Measurements from ENCODE around the gene ASIP. TPM values are rescaled to one million over a fixed set of nuclear protein-coding genes. Genes with fewer than 3 reads are reported as not detected.
A peak's percentile ranks its signal among the peaks of the same experiment; 100 is the strongest.

The ASIP gene
- total and polyA plus RNA-seq, 2 experiments from 2014 or later = 0.67 TPM; not detected in 1

DNA sequence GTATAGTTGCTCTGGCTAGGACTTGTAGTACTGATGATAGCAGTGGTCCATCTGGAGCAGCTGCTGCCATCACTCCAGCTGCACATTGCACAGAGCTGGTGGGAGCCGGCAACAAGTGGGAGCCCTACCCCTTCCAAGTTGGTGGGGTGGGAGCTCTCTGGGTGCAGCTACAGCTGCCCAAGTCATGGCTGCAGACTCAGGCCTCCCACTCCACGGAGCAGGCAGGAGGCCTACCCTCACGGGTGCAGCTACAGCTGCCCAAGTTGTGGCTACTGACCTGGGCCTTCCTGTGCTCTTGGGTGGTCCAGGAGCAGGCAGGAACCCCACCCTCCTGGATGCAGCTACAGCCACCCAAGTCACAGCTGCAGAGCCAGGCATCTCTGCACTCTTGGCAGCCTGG lies 32.1 kb upstream of the ASIP start:
- no peak for TF ChIP-seq CTCF (IDR thresholded peaks at IDR 0.05; ENCODE audit: low read depth, low read length)

DNA sequence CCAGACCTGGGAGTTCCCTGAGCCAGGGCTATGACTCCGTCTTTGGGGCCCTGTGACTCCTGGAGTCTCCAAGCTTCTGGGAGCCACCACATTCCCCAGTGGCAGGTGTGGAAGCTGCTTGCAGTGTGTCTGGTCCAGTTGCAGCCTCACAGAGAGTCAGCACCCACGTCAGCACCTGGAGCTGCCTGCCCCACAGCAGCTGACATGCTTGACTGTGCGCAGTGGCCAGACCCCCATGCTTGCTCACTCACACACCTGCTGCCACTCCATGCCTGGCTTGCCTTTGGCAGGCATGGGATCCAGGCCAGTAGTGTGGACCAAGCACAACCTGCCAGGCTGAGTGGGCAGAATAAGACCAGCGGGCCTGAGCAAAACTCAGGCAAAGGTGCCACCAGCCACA lies 31.0 kb upstream of the ASIP start:
- H3K27me3 ChIP-seq = no peaks in the 10 kb centered on the region
- no peak for DNase-seq (ENCODE audit: low read depth in 1 of 2, low spot score in 1 of 2)
- H3K9me3 ChIP-seq (ENCODE audit: low read depth) = no peaks in the 10 kb centered on the region
- TF ChIP-seq CTCF (IDR thresholded peaks at IDR 0.05; ENCODE audit: low read depth, low read length) = no peak
- H3K4me3 ChIP-seq = no peak overlapping the region
- H3K27ac ChIP-seq = no peak overlapping the region
- H3K36me3 ChIP-seq = no peaks in the 10 kb centered on the region
- H3K4me1 ChIP-seq (ENCODE audit: low read depth) = no peaks in the 10 kb centered on the region

More for the DNA sequence above, 32.1 kb upstream of the ASIP start:
- no peaks in the 10 kb centered on the region for H3K27me3 ChIP-seq
- no peaks in the 10 kb centered on the region for H3K9me3 ChIP-seq (ENCODE audit: low read depth)
- H3K4me1 ChIP-seq (ENCODE audit: low read depth) = no peaks in the 10 kb centered on the region
- DNase-seq (ENCODE audit: low read depth in 1 of 2, low spot score in 1 of 2) = no peak
- no peak overlapping the region for H3K4me3 ChIP-seq
- no peak overlapping the region for H3K27ac ChIP-seq
- H3K36me3 ChIP-seq = no peaks in the 10 kb centered on the region

GRCh38 chr20:34211591-34211990 lies 29.6 kb upstream of the ASIP start:
- DNase-seq (ENCODE audit: low read depth in 1 of 2, low spot score in 1 of 2) = no peak
- TF ChIP-seq CTCF (IDR thresholded peaks at IDR 0.05; ENCODE audit: low read depth, low read length) = no peak
- no peaks in the 10 kb centered on the region for H3K9me3 ChIP-seq (ENCODE audit: low read depth)
- peaks cover 3% of the 10 kb centered on the region for H3K4me1 ChIP-seq (ENCODE audit: low read depth)
- no peak overlapping the region for H3K4me3 ChIP-seq
- H3K27me3 ChIP-seq = no peaks in the 10 kb centered on the region
- H3K27ac ChIP-seq = no peak overlapping the region
- no peaks in the 10 kb centered on the region for H3K36me3 ChIP-seq

DNA sequence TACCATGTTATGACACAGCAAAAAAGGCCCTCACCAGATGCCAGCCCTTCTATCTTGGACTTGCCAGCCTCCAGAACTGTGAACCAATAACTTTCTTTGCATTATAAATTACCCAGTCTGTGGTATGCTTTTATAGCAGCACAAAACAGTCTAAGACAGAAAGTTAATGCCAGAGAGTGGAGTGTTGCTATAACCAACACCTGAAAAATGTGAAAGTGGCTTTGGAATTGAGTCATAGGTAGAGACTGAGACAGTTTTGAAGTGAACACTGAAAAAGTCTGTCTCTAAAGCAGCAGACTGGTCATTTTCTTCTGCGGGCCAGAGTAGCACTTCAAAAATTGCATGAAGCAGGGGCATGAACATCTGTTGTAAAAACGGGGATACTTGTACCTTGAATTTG lies 28.0 kb upstream of the ASIP start:
- H3K4me3 ChIP-seq = no peak overlapping the region
- no peaks in the 10 kb centered on the region for H3K9me3 ChIP-seq (ENCODE audit: low read depth)
- no peak for DNase-seq (ENCODE audit: low read depth in 1 of 2, low spot score in 1 of 2)
- no peak for TF ChIP-seq CTCF (IDR thresholded peaks at IDR 0.05; ENCODE audit: low read depth, low read length)
- H3K4me1 ChIP-seq (ENCODE audit: low read depth) = peaks cover 8% of the 10 kb centered on the region
- no peaks in the 10 kb centered on the region for H3K36me3 ChIP-seq
- H3K27me3 ChIP-seq = no peaks in the 10 kb centered on the region
- H3K27ac ChIP-seq = no peak overlapping the region

GRCh38 chr20:34215711-34216381 lies 25.4 kb upstream of the ASIP start:
- Histone ChIP-seq H3K9me3 (ENCODE audit: low read depth) (no peaks in the 10 kb centered on the region), H3K27me3 (no peaks in the 10 kb centered on the region), H3K27ac (peak overlapping the region; percentile 89), H3K4me1 (ENCODE audit: low read depth) (peaks cover 8% of the 10 kb centered on the region), H3K36me3 (no peaks in the 10 kb centered on the region), H3K4me3 (peak overlapping the region; percentile 9)
- peak; percentile 70 to 96 for DNase-seq (ENCODE audit: low read depth in 1 of 2, low spot score in 1 of 2)
- no peak for TF ChIP-seq CTCF (IDR thresholded peaks at IDR 0.05; ENCODE audit: low read depth, low read length)

Data from cardiac muscle cell (in vitro differentiated cells and primary cell).